ENCODE results near the gene EFNA4.

EFNA4 gene

GRCh38 chr1:155072531-155073289, 9.2 kb downstream of the EFNA4 start:
- DNase-seq (ENCODE audit: low read depth in 4 of 4, low spot score in 1 of 4) = no peak

GRCh38 chr1:155073377-155074242, 10.1 kb downstream of the EFNA4 start:
- no peak for DNase-seq (ENCODE audit: low read depth in 4 of 4, low spot score in 1 of 4)

GRCh38 chr1:155075535-155075934, 12.0 kb downstream of the EFNA4 start:
- DNase-seq (ENCODE audit: low read depth in 4 of 4, low spot score in 1 of 4) = no peak

- no peak for DNase-seq (ENCODE audit: low read depth in 4 of 4, low spot score in 1 of 4)
Observed at GRCh38 chr1:155076371-155076770, 12.8 kb downstream of the EFNA4 start.

GRCh38 chr1:155077346-155077745, 13.8 kb downstream of the EFNA4 start:
- DNase-seq (ENCODE audit: low read depth in 4 of 4, low spot score in 1 of 4) = no peak

- DNase-seq (ENCODE audit: low read depth in 4 of 4, low spot score in 1 of 4) = no peak
Observed at GRCh38 chr1:155077758-155078445, 14.4 kb downstream of the EFNA4 start.

GRCh38 chr1:155078469-155079209, 15.1 kb downstream of the EFNA4 start, which contains the start of gene EFNA3:
TSS of gene EFNA3 (plus strand) at chr1:155078837. CDS start at chr1:155078942, 105 bp downstream.
- peak in 2 of 4 experiments; percentile 50 to 62 for DNase-seq (ENCODE audit: low read depth in 4 of 4, low spot score in 1 of 4)

GRCh38 chr1:155079210-155079486, 15.6 kb downstream of the EFNA4 start:
- no peak for DNase-seq (ENCODE audit: low read depth in 4 of 4, low spot score in 1 of 4)

- no peak for DNase-seq (ENCODE audit: low read depth in 4 of 4, low spot score in 1 of 4)
Observed at GRCh38 chr1:155079487-155080311, 16.2 kb downstream of the EFNA4 start.

GRCh38 chr1:155080312-155081228, 17.0 kb downstream of the EFNA4 start:
- DNase-seq (ENCODE audit: low read depth in 4 of 4, low spot score in 1 of 4) = no peak

GRCh38 chr1:155081472-155082300, 18.1 kb downstream of the EFNA4 start:
- DNase-seq (ENCODE audit: low read depth in 4 of 4, low spot score in 1 of 4) = no peak

- DNase-seq (ENCODE audit: low read depth in 4 of 4, low spot score in 1 of 4) = no peak
Observed at GRCh38 chr1:155082301-155083051, 18.9 kb downstream of the EFNA4 start.

- DNase-seq (ENCODE audit: low read depth in 4 of 4, low spot score in 1 of 4) = no peak
Observed at GRCh38 chr1:155083052-155083541, 19.6 kb downstream of the EFNA4 start.

GRCh38 chr1:155083865-155084721, 20.6 kb downstream of the EFNA4 start:
- no peak for DNase-seq (ENCODE audit: low read depth in 4 of 4, low spot score in 1 of 4)

- peak; percentile 82 to 90 (median 84) for DNase-seq (ENCODE audit: low read depth in 4 of 4, low spot score in 1 of 4)
Observed at GRCh38 chr1:155084722-155085503, 21.4 kb downstream of the EFNA4 start.
